22Rv1 (cell line): ENCODE results near the gene CX3CL1.

Source experiments
- CTCF ChIP-seq: fragments of 450-650 bp; IDR thresholded peaks from 2 replicates; pipeline ENCODE4 v1.5.1; 2017; ENCODE audit warnings: mild to moderate bottlenecking
- ZFX ChIP-seq: fragments of 450-650 bp; IDR thresholded peaks from 2 replicates; pipeline ENCODE4 v1.6.1; 2017; ENCODE audit warnings: antibody characterized with exemption, borderline replicate concordance

- TF ChIP-seq CTCF (no peak), ZFX (no peak)
These were observed 36.8 kb downstream of the CX3CL1 start for GRCh38 chr16:57409065-57409464.
